GM19240 (cell line): ENCODE data around the gene GDI1.

Source experiments
- DNase-seq: peaks from one replicate; pipeline ENCODE4 v3.0.0; 2011; ENCODE audit warnings: low spot score; ENCODE audit not compliant: insufficient read length

The GDI1 gene

GRCh38 chrX:154478728-154479622 is 42.0 kb downstream of the GDI1 start, which contains the start of gene LAGE3:
Gene LAGE3, minus strand, starts transcription at chrX:154479281. Its CDS starts 366 bp downstream, at chrX:154478915.
- DNase-seq = peak; percentile 82

GRCh38 chrX:154481195-154481594 is 44.2 kb downstream of the GDI1 start:
- no peak for DNase-seq

GRCh38 chrX:154481911-154482601 is 45.1 kb downstream of the GDI1 start:
- DNase-seq = no peak

- DNase-seq = no peak
These were observed 45.8 kb downstream of the GDI1 start for GRCh38 chrX:154482786-154483185.

GRCh38 chrX:154483325-154483724 is 46.4 kb downstream of the GDI1 start:
- no peak for DNase-seq

GRCh38 chrX:154484255-154485149 is 47.5 kb downstream of the GDI1 start:
- DNase-seq = no peak

- DNase-seq = no peak
These were observed 48.4 kb downstream of the GDI1 start for GRCh38 chrX:154485150-154486051.

- DNase-seq = no peak
These were observed 49.1 kb downstream of the GDI1 start for GRCh38 chrX:154486052-154486395.

- DNase-seq = no peak
These were observed 49.6 kb downstream of the GDI1 start, which contains the start of gene UBL4A for GRCh38 chrX:154486396-154487207. Gene UBL4A, minus strand, starts transcription at chrX:154486615. Its CDS starts 31 bp downstream, at chrX:154486584.

GRCh38 chrX:154487518-154488290 is 50.8 kb downstream of the GDI1 start:
- DNase-seq = no peak

- DNase-seq = no peak
These were observed 51.6 kb downstream of the GDI1 start for GRCh38 chrX:154488336-154489075.

GRCh38 chrX:154489182-154489581 is 52.2 kb downstream of the GDI1 start:
- DNase-seq = no peak

- DNase-seq = no peak
These were observed 53.1 kb downstream of the GDI1 start for GRCh38 chrX:154490021-154490413.

GRCh38 chrX:154490414-154491083 is 53.6 kb downstream of the GDI1 start, which contains the start of gene SLC10A3:
Gene SLC10A3, minus strand, starts transcription at chrX:154490629. Its CDS starts 1,689 bp downstream, at chrX:154488940.
- peak; percentile 89 for DNase-seq
